Calu3 (cell line): ENCODE measurements around the gene CACNB4. TPM values are rescaled to one million over a fixed set of nuclear protein-coding genes. Genes with fewer than 3 reads are reported as not detected.

Experiments
- BruUV-seq: library from RNA; stranded (reverse); fragments of 400-500 nt; replicated peaks from 2 replicates; lab custom pipeline; 2021; lab: Mats Ljungman, UMichigan
- CTCF ChIA-PET: fragments of 300-600 bp; sonication (Branson Sonifier 250); formaldehyde crosslinking; loops from one replicate; lab custom pipeline; 2022; ENCODE audit warnings: antibody characterized with exemption; lab: Charles Lee
- DNase-seq: peaks from one replicate; pipeline ENCODE4 v3.0.0; 2022
- H3K27ac Mint-ChIP-seq: one replicate; pipeline ENCODE4 v1.8.0; 2022; ENCODE audit warnings: mixed read lengths; ENCODE audit not compliant: unreplicated experiment
- H3K27me3 Mint-ChIP-seq: one replicate; pipeline ENCODE4 v1.8.0; 2022; ENCODE audit warnings: mixed read lengths; ENCODE audit not compliant: unreplicated experiment
- H3K36me3 Mint-ChIP-seq: one replicate; pipeline ENCODE4 v1.8.0; 2022; ENCODE audit warnings: mild to moderate bottlenecking, moderate library complexity, mixed read lengths; ENCODE audit not compliant: insufficient read depth, unreplicated experiment
- H3K4me1 Mint-ChIP-seq: one replicate; pipeline ENCODE4 v1.8.0; 2022; ENCODE audit warnings: mild to moderate bottlenecking, low read depth, mixed read lengths; ENCODE audit not compliant: unreplicated experiment
- H3K4me3 Mint-ChIP-seq: one replicate; pipeline ENCODE4 v1.8.0; 2022; ENCODE audit warnings: mild to moderate bottlenecking, low read depth, moderate library complexity, mixed read lengths; ENCODE audit not compliant: unreplicated experiment
- H3K9me3 Mint-ChIP-seq: one replicate; pipeline ENCODE4 v1.8.0; 2022; ENCODE audit warnings: low read depth, mixed read lengths; ENCODE audit not compliant: unreplicated experiment
- CTCF ChIP-seq: fragments of 200-600 bp; IDR thresholded peaks from one replicate; pipeline ENCODE4 v1.8.0; 2022; ENCODE audit warnings: antibody characterized with exemption; ENCODE audit not compliant: unreplicated experiment
- intact Hi-C: fragments of 100-400 bp; cut with micrococcal nuclease; formaldehyde crosslinking; loops from one replicate; pipeline ENCODE4 v1.10.0; 2022; ENCODE audit not compliant: unreplicated experiment
- total RNA-seq: library from RNA; stranded (reverse); gene quantifications from 2 replicates; pipeline ENCODE4 v1.2.3, GENCODE V29; 2022

Gene CACNB4
- total RNA-seq, 1 experiment from 2014 or later: 0.33 TPM

- CTCF ChIA-PET: interaction anchor here (0.7 kb wide), 1 partner anchor 15 kb away, joined by 3 read pairs; no protein-coding TSS in a partner anchor
- no peak for DNase-seq
These were observed 27.8 kb upstream of the CACNB4 start for GRCh38 chr2:152126664-152127063.

GRCh38 chr2:152122161-152122560, 23.3 kb upstream of the CACNB4 start:
- TF ChIP-seq CTCF: no peak
- DNase-seq: no peak
- intact Hi-C loops: no loop called here
- Mint-ChIP-seq H3K27me3 (no peaks in the 10 kb centered on the region), H3K27ac (no peak overlapping the region), H3K9me3 (no peaks in the 10 kb centered on the region), H3K36me3 (no peaks in the 10 kb centered on the region), H3K4me1 (no peaks in the 10 kb centered on the region), H3K4me3 (no peak overlapping the region)
- no TSS peak for BruUV-seq
- CTCF ChIA-PET: interaction anchor here (0.7 kb wide), 1 partner anchor 756 kb away, joined by 3 read pairs; no protein-coding TSS in a partner anchor

More at GRCh38 chr2:152126664-152127063, 27.8 kb upstream of the CACNB4 start:
- Mint-ChIP-seq H3K36me3 (peaks cover 5% of the 10 kb centered on the region), H3K27me3 (no peaks in the 10 kb centered on the region), H3K9me3 (no peaks in the 10 kb centered on the region), H3K27ac (no peak overlapping the region), H3K4me1 (no peaks in the 10 kb centered on the region), H3K4me3 (no peak overlapping the region)
- no peak for TF ChIP-seq CTCF
- intact Hi-C loops: no loop called here
- no TSS peak for BruUV-seq

- no peaks in the 10 kb centered on the region for H3K36me3 Mint-ChIP-seq
- no peaks in the 10 kb centered on the region for H3K9me3 Mint-ChIP-seq
- no peak for TF ChIP-seq CTCF
- no peak overlapping the region for H3K4me3 Mint-ChIP-seq
- BruUV-seq: no TSS peak
- H3K27ac Mint-ChIP-seq: no peak overlapping the region
- CTCF ChIA-PET: interaction anchor here (0.7 kb wide), 1 partner anchor 368 kb away, joined by 5 read pairs; no protein-coding TSS in a partner anchor
- DNase-seq: no peak
- intact Hi-C loops: no loop called here
- no peaks in the 10 kb centered on the region for H3K4me1 Mint-ChIP-seq
- no peaks in the 10 kb centered on the region for H3K27me3 Mint-ChIP-seq
These were observed 21.6 kb upstream of the CACNB4 start for GRCh38 chr2:152120430-152120829.

- no peak for TF ChIP-seq CTCF
- no peaks in the 10 kb centered on the region for H3K4me1 Mint-ChIP-seq
- no peak overlapping the region for H3K4me3 Mint-ChIP-seq
- intact Hi-C loops: no loop called here
- DNase-seq: no peak
- CTCF ChIA-PET: no interaction called here
- H3K27me3 Mint-ChIP-seq: no peaks in the 10 kb centered on the region
- no peaks in the 10 kb centered on the region for H3K9me3 Mint-ChIP-seq
- no peaks in the 10 kb centered on the region for H3K36me3 Mint-ChIP-seq
- H3K27ac Mint-ChIP-seq: no peak overlapping the region
- no TSS peak for BruUV-seq
These were observed 17.1 kb upstream of the CACNB4 start for GRCh38 chr2:152115952-152116351.
